HL-60/S4 (cell line): ENCODE results near the gene OPCML.

Experiments used
- in situ Hi-C: fragments of 300-500 bp; cut with MboI; formaldehyde crosslinking; loops from 2 replicates; pipeline ENCODE4 v1.14.3; 2022; ENCODE audit warnings: low sequenced_read_pairs

OPCML gene

GRCh38 chr11:133504906-133505305 lies 27.4 kb downstream of the OPCML start:
- in situ Hi-C loops: no loop called here

- in situ Hi-C loops: no loop called here
Observed at GRCh38 chr11:133503776-133504175, 28.5 kb downstream of the OPCML start.

GRCh38 chr11:133503236-133503635 lies 29.1 kb downstream of the OPCML start:
- in situ Hi-C loops: no loop called here

DNA sequence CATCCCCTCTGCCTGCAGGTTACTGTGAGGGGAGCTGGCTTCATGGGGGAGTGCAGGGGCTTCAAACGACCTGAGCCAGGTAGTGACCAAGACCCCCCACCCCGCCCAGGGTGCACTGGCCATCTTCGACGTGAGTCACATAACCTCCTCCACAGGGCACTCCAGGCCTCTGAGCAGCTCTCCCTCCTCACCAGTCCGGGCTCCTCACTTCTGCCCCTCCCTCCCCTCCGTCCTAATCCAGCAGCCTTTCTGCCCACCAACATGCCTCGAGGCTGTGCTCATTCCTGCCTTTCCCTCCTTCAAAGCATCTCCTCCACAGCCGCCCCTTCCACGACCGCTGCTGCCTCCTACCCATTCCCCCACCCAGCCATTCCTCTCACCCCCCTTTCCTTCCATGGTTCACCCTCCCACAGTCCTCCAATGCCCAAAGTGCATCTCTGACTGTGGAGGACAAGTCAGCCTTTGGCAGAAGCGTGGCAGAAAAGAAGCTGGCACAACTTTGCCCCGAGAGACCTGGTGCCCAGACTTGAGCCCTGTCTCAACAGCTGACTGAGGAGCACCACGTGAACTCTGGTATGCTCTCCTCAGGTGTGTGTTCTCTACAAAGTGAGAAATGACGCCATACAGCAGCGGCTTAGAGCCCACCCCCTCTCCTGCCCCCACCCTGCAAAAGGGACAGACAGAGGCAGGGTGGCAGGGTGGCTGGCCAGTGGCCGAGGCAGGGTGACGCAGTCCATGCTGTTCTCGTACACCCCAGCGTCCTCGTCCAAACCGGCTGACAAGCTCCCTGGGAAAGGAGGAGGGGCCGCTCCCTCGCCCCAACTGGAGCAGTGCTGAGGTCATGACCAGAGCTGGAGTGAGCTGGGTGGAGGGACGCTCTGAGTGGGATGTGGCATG lies 30.4 kb downstream of the OPCML start:
- in situ Hi-C loops: no loop called here

- in situ Hi-C loops: no loop called here
Observed at GRCh38 chr11:133500936-133501335, 31.4 kb downstream of the OPCML start.

- in situ Hi-C loops: no loop called here
Observed at GRCh38 chr11:133500435-133500834, 31.9 kb downstream of the OPCML start.

DNA sequence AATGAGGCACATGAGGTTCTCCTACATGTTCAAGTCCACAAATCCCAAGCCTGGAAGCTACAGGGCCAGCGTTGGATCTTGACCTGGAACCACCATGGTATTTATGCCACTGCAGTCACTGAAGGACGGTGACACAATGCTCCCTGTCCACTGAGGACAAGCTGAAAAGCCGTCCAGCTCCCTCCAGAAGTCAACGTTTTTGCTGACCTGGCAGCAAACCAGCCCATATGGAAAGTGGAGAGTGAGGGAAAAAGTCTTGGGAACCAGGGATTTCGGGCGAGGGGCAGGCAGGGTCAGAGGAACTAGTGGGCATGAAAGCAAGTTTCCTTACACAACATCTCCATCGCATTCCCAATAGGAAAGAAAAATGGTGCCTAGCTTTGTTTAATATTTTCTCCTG lies 33.3 kb downstream of the OPCML start:
- in situ Hi-C loops: no loop called here

- in situ Hi-C loops: no loop called here
Observed at GRCh38 chr11:133497477-133498140, 34.7 kb downstream of the OPCML start.

- in situ Hi-C loops: no loop called here
Observed at GRCh38 chr11:133492895-133493294, 39.4 kb downstream of the OPCML start.

DNA sequence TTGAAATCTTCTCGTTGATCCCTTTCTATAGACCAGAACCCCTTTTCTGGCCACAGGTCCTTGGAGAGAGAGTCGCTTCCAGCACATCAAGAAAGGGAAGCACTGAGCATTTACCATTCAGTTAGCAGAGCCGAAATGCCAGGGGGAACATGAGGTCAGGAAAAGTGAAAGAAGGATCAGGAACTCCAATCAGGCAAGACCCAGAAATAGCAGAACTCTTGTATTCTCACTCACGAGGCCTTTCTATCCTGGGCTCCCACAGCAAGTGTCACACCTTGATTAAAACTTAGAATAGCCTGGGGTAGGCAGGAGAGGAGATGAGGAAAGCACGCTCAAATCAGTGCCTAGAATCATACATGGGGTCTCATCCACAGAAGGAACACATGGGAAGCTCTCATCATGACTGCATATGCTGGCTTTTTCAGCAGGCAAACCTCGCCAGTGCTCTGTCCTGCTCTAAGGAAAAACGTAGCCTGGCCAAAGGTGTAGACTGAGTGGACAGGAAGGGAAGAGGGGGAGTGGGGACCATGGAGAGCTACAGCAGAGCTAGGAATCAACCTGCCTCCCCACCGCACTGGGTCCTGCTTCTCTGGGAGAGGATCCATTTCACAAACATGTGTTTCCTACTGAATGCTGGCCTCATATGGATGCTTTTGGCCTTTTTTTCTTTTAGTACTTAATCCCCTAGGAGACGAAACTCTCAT lies 40.5 kb downstream of the OPCML start:
- in situ Hi-C loops: no loop called here

DNA sequence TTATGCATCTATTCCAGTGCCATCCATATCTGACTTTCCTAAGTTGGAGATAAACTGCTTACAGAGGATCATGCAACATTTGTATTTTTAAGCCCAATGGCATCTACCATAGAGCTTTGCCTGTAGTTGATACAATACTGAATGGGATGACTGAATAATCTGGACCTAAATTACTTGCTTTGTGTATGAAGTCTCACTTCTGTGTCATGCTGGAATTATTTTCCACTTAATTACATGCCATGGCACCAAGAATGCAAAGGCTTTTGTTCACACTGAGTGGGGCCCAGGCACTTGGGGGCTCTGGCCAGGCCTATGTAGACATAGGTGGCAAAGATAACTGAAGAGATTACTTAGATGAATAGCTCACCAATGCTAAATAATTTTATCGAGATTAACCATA lies 51.6 kb downstream of the OPCML start:
- in situ Hi-C loops: no loop called here

DNA sequence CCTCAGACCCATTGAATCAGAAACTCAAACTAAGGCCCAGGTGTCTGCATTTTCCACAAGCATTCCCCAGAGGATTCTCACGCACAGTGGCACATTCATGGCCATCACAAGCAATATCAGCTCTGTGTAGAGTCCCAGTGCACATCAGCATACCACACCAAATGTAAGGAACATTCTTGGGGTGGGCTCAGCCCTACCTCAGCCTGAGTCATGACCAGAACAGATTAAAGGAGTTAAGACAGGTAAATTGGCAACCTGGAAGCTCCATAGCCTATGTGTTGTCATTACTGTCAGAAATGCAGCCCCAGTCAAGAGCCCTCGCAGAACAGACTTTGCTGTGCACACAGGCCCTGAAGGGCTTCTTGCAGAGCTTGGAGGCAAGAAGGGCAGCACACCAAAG lies 53.1 kb downstream of the OPCML start:
- in situ Hi-C loops: no loop called here

DNA sequence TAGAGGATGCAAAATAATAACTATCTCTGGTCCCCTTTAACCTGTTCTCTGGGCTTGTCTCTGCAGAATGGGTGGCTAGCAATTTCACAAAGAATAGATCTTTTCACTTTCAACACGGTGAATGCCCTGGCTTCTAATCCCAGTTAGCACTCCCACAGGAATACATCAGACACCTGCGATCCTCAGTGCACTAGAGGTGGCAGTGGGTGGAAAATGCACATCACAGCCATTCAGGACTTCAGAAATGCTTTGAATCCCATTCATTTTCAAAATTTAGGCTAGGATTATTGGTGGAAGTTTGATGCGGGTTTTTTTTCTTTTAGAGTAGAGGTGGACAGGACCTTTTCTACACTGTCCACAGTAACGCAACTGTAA lies 55.1 kb downstream of the OPCML start:
- in situ Hi-C loops: no loop called here

- in situ Hi-C loops: no loop called here
Observed at GRCh38 chr11:133476570-133477250, 55.6 kb downstream of the OPCML start.

DNA sequence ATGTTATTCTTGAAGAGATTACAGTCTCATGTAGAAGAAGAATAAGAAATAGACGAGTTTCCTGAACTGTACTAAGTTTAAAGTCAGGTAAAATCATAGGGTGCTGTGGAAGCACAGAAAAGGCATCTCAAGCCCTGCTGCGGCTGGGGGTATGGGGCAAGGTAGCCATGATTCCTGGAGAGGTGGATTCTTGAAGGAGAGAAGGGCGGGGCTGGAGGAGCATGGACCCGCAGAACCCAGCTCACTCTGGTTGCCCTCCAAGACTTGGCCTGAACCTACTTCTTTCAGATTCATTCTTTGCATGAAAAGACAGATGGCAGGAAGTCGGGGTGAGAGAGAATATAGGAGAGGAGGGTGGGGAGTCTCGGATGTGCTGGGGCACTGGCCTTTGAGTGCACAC lies 57.8 kb downstream of the OPCML start:
- in situ Hi-C loops: no loop called here

DNA sequence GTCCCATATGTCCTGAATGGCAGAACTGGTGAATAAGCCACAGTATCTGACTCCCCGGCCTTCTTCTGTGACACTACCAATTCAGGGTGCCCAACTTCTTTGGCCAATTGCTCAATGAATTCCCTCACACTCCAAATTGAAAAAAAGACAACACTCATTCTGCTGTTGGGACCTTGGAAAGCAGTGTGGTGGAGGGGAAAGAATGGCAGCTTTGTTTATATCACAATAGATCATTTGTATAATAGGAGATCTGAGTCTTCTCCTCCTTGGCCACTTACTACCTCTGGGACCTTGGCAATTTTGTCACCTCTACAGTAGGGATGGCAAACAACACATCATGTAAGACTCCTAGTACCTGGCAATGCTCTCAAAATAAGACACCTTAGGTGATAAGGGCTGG lies 64.6 kb downstream of the OPCML start:
- in situ Hi-C loops: no loop called here

DNA sequence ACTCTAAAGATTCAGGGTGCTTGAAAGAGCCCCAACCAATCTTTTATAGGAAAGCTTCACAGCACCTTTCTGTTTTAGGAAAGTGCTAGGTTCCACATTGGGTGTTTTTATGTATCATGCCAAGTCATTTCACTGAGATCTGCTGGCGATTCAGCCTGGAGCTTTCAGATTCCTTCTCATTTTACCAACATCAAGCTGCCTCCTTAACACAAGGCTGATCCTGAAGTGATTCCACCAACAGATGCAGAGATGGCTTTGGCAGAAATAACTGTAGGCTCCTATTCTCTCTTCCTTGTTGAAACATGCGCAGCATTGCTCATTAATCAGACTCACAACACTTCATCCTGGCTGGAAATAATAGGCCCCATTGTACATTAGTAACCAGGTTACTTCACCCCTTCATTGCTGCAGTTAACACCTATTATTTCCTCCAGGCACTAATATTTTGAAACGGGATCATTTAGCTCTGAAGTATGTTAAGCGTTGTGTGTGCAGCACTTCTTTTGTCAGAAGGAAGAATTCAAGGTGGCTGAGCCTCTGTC lies 89.0 kb downstream of the OPCML start:
- in situ Hi-C loops: no loop called here

- in situ Hi-C loops: no loop called here
Observed at GRCh38 chr11:133441964-133442660, 90.2 kb downstream of the OPCML start.

- in situ Hi-C loops: no loop called here
Observed at GRCh38 chr11:133425992-133426391, 106.3 kb downstream of the OPCML start.

- in situ Hi-C loops: no loop called here
Observed at GRCh38 chr11:133425245-133425644, 107.1 kb downstream of the OPCML start.
